Renal cortex interstitium (tissue), 11 donors: Measurements from ENCODE around the gene CHTF18. TPM values are rescaled to one million over a fixed set of nuclear protein-coding genes. Genes with fewer than 3 reads are reported as not detected.

Experiments used
- DNase-seq, 11 donors: peaks; one replicate each; pipeline ENCODE4 v3.0.0-alpha.2; 2013; ENCODE audit warnings: low read depth in 9 of 11, low spot score in 4 of 11; ENCODE audit errors: extremely low read depth in 1 of 11
- polyA plus RNA-seq, 3 donors: library from polyadenylated mRNA; unstranded; fragments of 120-200 nt; gene quantifications; one replicate each; pipeline ENCODE4 v1.2.1, GENCODE V29; 2013; ENCODE audit not compliant: insufficient read length in 3 of 3

CHTF18 gene
- polyA plus RNA-seq, 3 donors = 22.3 to 35.4 (median 32.3) TPM

DNA sequence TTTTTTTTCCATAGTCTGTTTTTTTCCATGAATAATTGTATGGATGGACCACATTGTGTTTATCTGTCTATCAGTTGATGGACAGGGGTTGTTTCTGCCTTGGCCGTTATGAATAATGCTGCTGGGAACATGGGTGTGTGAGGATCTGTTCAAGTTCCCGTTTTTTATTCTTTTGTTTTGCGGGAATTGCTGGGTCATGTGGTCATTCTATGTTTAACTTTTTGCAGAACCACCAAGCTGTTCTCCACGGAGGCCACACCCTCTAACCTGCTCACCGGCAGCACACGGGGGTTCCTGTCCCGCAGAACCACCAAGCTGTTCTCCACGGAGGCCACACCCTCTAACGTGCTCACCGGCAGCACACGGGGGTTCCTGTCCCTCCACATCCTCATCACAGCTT lies 33.8 kb upstream of the CHTF18 start:
- DNase-seq = no peak

GRCh38 chr16:756428-756827 lies 32.0 kb upstream of the CHTF18 start:
- DNase-seq = no peak

DNA sequence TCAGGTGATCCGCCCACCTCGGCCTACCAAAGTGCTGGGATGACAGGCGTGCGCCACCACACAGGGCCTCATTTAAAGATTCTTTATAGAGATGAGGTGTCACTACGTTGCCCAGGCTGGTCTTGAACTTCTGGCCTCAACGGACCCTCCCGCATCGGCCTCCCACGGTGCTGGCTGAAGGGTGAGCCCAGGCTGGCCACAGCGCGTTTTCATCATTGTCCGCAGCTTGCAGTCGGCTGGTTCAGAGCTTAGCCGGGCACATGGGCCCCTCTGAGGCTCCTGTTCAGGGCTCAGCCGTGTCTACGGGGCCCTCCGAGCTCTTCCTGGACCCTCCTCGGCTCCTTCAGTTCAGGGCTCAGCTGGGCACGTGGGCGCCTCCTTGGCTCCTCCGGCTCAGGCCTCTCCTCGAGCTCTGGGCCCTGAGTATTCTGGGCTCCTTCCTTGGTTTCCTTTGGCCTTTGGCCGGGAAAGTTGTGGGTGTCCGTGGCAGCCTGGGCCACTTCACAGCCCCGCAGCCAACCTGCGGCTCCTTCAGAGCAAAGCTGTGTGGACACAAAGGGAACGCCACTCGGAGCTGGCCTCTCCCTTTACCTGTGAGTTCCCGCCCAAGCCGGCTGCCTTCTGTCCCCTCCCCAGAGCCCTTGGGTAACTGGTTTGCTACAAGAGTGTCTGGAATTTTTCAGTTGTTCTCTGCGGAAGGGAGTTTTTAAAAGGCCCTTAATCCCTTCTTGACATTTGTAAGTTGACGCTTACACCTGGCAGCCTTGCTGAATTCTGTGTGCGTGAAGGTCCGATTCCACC lies 29.1 kb upstream of the CHTF18 start:
- DNase-seq = no peak

DNA sequence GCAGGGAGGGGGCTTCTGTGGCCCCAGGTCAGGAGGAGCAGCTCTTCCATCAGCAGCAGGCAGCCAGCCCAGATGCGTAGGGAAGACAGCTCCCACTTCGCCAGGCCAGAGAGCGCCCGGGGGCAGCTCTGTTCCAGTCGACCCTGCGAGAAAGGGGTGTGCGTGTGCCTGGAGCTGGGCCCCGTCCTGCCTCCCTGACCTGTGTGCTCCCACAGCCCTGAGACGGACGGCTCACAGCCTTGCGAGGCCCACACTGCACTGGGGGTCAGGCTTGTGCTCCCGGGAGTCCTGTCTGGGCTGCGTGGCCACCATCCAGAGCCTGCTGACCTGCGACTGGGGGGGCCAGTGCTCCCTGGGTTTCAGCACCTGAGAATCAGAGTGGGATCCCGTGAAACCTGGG lies 28.4 kb upstream of the CHTF18 start:
- DNase-seq = no peak

GRCh38 chr16:760545-761343 lies 27.7 kb upstream of the CHTF18 start, which contains the start of gene MSLN:
MSLN (plus strand) TSS chr16:760734; CDS start chr16:762681, 1,947 bp downstream.
- no peak for DNase-seq

- no peak for DNase-seq
These were observed 26.6 kb upstream of the CHTF18 start for GRCh38 chr16:761625-762513.

GRCh38 chr16:762595-763268 lies 25.7 kb upstream of the CHTF18 start:
- DNase-seq = no peak

DNA sequence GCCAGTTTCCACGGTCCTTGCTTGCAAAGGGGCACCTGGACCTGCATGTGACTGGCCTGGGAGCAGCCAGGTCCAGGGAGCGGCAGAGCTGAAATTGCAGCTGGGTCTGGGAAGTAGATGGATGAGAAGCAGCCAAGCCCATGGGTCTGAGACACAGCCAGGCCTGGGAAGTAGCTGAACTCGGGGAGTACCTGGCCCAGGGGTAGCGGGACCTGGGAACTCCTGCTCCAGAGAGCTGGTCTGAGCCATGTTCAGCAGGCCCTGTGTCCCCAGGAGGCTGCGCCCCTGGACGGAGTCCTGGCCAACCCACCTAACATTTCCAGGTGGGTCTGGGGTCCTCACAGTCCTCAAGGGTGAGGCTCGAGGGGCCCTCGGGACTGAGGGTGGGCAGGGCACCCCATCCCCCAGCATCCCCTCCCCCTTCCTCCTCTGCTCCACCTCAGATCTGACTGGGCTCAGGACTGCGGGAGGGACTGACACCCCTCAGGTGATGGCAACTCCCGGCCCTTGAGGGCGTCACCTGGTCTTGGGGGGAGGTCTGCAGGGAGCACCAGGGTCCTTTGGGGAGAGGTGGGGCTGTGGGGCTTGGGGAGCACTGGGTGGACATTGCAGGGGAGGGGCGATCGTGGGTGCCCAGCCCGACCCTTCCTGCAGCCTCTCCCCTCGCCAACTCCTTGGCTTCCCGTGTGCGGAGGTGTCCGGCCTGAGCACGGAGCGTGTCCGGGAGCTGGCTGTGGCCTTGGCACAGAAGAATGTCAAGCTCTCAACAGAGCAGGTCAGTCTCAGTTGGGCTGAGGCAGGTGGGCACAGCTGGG lies 24.8 kb upstream of the CHTF18 start:
- no peak for DNase-seq

DNA sequence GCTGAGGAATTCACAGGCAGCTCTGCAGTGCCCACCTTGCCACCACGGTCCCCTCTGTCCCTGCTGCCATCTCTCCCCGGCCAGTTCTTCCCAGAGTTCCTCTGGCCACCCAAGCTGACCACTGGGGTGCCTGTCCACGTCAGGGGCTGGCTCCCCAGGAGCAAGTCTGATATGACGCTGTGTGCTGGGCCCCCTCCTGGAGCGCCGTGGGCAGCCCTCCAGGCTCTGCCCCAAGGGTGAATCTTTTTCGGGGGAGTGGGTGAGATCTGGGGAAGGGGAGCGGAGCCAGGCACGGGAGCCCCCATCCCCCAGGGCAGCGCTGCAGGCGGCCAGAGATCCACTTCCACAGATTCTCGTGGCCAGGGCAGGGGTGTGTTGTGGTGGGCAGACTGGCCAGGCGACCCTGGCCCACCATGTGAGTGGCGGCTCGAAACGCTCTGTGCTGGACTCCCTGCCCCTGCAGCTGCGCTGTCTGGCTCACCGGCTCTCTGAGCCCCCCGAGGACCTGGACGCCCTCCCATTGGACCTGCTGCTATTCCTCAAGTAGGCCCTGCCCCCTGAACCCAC lies 24.2 kb upstream of the CHTF18 start:
- DNase-seq = no peak

DNA sequence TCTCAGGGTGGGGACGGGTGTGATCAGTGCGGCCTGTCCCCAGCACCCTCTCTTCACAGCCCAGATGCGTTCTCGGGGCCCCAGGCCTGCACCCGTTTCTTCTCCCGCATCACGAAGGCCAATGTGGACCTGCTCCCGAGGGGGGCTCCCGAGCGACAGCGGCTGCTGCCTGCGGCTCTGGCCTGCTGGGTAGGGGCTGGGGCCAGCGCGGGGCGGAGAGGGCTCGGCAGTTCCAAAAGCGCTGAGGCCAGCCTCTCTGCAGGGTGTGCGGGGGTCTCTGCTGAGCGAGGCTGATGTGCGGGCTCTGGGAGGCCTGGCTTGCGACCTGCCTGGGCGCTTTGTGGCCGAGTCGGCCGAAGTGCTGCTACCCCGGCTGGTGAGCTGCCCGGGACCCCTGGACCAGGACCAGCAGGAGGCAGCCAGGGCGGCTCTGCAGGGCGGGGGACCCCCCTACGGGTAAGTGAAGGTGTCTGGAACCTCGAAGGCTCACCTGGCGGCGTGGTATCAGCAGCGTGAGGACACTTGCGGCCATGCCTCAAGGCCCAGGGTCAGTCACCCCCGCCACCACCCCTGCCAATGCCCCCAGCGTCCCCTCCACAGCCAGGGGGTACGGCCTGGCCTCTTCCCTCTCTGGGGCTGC lies 23.5 kb upstream of the CHTF18 start:
- no peak for DNase-seq

- no peak for DNase-seq
These were observed 22.9 kb upstream of the CHTF18 start for GRCh38 chr16:765488-765865.

- no peak for DNase-seq
These were observed 22.2 kb upstream of the CHTF18 start for GRCh38 chr16:766008-766819.

DNA sequence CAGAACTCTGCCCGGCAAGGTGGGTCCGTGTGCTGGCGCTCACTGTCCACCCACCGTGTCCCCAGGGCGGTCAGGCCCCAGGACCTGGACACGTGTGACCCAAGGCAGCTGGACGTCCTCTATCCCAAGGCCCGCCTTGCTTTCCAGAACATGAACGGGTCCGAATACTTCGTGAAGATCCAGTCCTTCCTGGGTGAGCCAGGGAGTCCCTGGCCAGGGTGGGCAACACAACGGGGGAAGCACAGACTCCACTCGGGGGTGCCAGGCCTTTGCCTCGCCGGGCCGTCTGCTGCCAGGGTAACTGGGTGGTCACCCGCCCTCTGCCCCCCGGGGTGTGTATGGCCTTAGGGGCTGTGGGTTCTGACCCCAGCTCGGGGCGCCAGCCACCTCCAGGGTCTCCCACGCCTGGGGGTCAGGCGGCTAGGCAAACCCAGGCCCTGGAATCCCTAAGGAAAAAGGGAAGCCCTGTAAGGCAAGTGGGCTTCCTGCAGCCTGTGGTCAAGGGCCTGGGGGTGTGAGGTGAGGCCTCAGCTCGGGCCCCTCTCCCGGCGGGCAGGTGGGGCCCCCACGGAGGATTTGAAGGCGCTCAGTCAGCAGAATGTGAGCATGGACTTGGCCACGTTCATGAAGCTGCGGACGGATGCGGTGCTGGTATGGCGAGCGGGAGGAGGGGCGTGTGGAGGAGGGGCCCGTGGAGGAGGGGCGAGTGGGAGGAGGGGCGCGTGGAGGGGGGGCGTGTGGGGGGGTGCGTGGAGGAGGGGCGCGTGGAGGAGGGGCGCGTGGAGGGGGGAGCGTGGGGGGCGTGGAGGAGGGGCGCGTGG lies 21.4 kb upstream of the CHTF18 start:
- DNase-seq = no peak

GRCh38 chr16:767743-768235 lies 20.6 kb upstream of the CHTF18 start:
- no peak for DNase-seq

DNA sequence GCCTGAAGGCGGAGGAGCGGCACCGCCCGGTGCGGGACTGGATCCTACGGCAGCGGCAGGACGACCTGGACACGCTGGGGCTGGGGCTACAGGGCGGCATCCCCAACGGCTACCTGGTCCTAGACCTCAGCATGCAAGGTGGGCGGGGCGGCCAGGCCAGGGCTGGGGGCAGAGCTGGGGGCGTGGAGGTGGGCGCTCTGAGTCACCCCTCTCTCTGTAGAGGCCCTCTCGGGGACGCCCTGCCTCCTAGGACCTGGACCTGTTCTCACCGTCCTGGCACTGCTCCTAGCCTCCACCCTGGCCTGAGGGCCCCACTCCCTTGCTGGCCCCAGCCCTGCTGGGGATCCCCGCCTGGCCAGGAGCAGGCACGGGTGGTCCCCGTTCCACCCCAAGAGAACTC lies 20.0 kb upstream of the CHTF18 start:
- DNase-seq = no peak
